Aorta (tissue), 5 donors: ENCODE data around the gene DCAF8. TPM values are rescaled to one million over a fixed set of nuclear protein-coding genes. Genes with fewer than 3 reads are reported as not detected.

Experiments used
- ATAC-seq: fragments of 200-7000 bp; cut with Tn5 transposase; one replicate; pipeline ENCODE4 v1.9.1; 2022; ENCODE audit warnings: moderate library complexity; ENCODE audit not compliant: low FRiP score
- DNase-seq, 2 donors: peaks; one replicate each; pipeline ENCODE4 v3.0.0-alpha.2; 2020
- H3K27ac ChIP-seq, 2 donors: one replicate each; pipeline ENCODE4 v1.5.1; 2013; ENCODE audit warnings: low read length in 2 of 2, mild to moderate bottlenecking in 2 of 2, moderate library complexity in 2 of 2, control low read depth in 1 of 2, inconsistent platforms in 1 of 2, low read depth in 1 of 2
- H3K27me3 ChIP-seq, 2 donors: one replicate each; pipeline ENCODE4 v1.6.1; 2013; ENCODE audit warnings: control low read depth in 1 of 2, low read length in 1 of 2, mild to moderate bottlenecking in 1 of 2, moderate library complexity in 1 of 2; ENCODE audit not compliant: insufficient read depth in 2 of 2, control insufficient read depth in 1 of 2
- H3K36me3 ChIP-seq, 2 donors: one replicate each; pipeline ENCODE4 v1.6.1; 2013; ENCODE audit warnings: control low read depth in 1 of 2, low read length in 1 of 2, mild to moderate bottlenecking in 1 of 2; ENCODE audit not compliant: insufficient read depth in 2 of 2, control insufficient read depth in 1 of 2
- H3K4me1 ChIP-seq, 2 donors: one replicate each; pipeline ENCODE4 v1.6.1; 2013; ENCODE audit warnings: low read length in 2 of 2, control low read depth in 1 of 2, mild to moderate bottlenecking in 1 of 2, moderate library complexity in 1 of 2; ENCODE audit not compliant: insufficient read depth in 2 of 2, control insufficient read depth in 1 of 2
- H3K4me3 ChIP-seq, 2 donors: one replicate each; pipeline ENCODE4 v1.5.1; 2013; ENCODE audit warnings: low read length in 2 of 2, control low read depth in 1 of 2, mild to moderate bottlenecking in 1 of 2
- H3K9me3 ChIP-seq: one replicate; pipeline ENCODE4 v1.6.1; 2013; ENCODE audit warnings: mild to moderate bottlenecking, low read length; ENCODE audit not compliant: control insufficient read depth
- WGBS, 2 donors: extraction: QIAGEN DNeasy Blood & Tissue Kit; methylation state at CpG; one replicate each; pipeline ENCODE4 v1.1.7; 2013; 5-methylcytosine and 5-hydroxymethylcytosine counted together
- intact Hi-C, 2 donors: fragments of 100-400 bp; cut with DNase I; formaldehyde crosslinking; loops; one replicate each; pipeline versions ENCODE4 v1.14.2 to v1.15.0; 2022
- polyA plus RNA-seq, 2 donors: library from polyadenylated mRNA; stranded (reverse); fragments of 200-250 nt; gene quantifications; one replicate each; pipeline ENCODE4 v1.2.3, GENCODE V29; 2013
- total RNA-seq, 2 donors: library from RNA; stranded (reverse); fragmentation: NEBNext Ultra II Directional; extraction: Animal tissue kit (Norgen Biotek cat#: 25700); gene quantifications; one replicate each; pipeline ENCODE4 v1.2.1, GENCODE V29; 2021
- donor health status: healthy with polysubstance abuse.
- donor health status: Bipolar disorder and iron deficiency.
- donor health status: DM: no; HTN: no; CAD: no.
- donor health status: DM: no; HTN: no; CAD: no.
- donor health status: DM: yes; HTN: yes; CAD: no.

DCAF8 gene
- total and polyA plus RNA-seq, 4 donors: 39.2 to 152 (median 131) TPM

GRCh38 chr1:160168609-160169369 is 93.6 kb downstream of the DCAF8 start:
- Histone ChIP-seq H3K27ac (no peak overlapping the region), H3K9me3 (no peaks in the 10 kb centered on the region), H3K27me3 (no peaks in the 10 kb centered on the region), H3K4me1 (no peaks in the 10 kb centered on the region), H3K4me3 (no peak overlapping the region), H3K36me3 (no peaks in the 10 kb centered on the region)
- DNase-seq (no peak), ATAC-seq (no peak)
- WGBS, 2 donors: 88 to 92% methylated on average over 13 of the region's 13 CpGs
- intact Hi-C loops: no loop called here

DNA sequence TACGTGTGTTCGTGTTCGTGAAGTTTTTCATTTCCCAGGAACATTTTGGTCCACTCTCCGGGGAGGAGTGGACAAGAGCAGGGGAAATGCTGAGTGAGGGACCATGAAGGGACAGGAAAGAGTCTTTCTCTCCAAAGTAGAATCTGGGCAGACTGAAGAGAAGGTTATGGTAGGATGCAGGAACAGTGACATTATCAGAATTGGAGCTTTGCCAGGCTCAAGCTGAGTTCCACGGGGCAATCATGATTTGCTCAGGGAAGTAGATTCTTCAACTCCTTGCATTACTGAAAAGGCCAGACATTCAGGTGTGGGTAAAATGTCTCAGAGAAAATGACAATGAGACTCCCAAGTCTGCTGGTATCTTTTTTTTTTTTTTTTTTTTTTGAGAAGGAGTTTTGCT is 94.3 kb downstream of the DCAF8 start:
- intact Hi-C loops: no loop called here
- H3K27ac ChIP-seq: no peak overlapping the region
- H3K4me3 ChIP-seq: no peak overlapping the region
- H3K36me3 ChIP-seq: no peaks in the 10 kb centered on the region
- no peak for DNase-seq
- no peaks in the 10 kb centered on the region for H3K27me3 ChIP-seq
- no peak for ATAC-seq
- H3K4me1 ChIP-seq: no peaks in the 10 kb centered on the region
- H3K9me3 ChIP-seq: no peaks in the 10 kb centered on the region
- WGBS, 2 donors: 74 to 82% methylated on average over 5 of the region's 5 CpGs

DNA sequence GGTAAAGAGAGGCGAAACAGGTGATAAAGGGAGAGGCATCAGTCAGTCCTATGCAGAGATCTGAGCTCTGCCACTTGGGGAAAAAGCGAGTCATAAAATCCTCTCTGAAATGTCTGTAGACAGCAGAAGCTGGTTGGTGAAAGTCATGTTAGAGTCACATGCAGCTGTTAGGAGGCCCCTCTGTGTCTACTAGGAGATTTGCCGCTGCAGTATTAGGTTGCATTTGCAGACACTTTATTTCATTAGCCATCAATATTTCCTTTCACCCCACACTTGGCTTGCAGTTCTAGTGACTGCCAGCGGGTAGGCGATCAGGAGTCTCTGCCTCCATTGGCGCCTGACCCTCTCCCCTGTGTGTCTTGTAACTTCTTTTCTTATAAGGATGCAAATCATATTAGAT is 94.8 kb downstream of the DCAF8 start:
- Histone ChIP-seq H3K27me3 (no peaks in the 10 kb centered on the region), H3K36me3 (no peaks in the 10 kb centered on the region), H3K9me3 (no peaks in the 10 kb centered on the region), H3K4me3 (no peak overlapping the region), H3K4me1 (no peaks in the 10 kb centered on the region), H3K27ac (no peak overlapping the region)
- DNase-seq (no peak), ATAC-seq (no peak)
- 93 to 94% methylated on average over 6 of the region's 6 CpGs for WGBS, 2 donors
- intact Hi-C loops: no loop called here

- ATAC-seq (no peak), DNase-seq (no peak)
- WGBS, 2 donors: 88 to 89% methylated on average over 4 of the region's 4 CpGs
- Histone ChIP-seq H3K27ac (no peak overlapping the region), H3K27me3 (no peaks in the 10 kb centered on the region), H3K4me3 (no peak overlapping the region), H3K36me3 (no peaks in the 10 kb centered on the region), H3K9me3 (no peaks in the 10 kb centered on the region), H3K4me1 (no peaks in the 10 kb centered on the region)
- intact Hi-C loops: no loop called here
These were observed 95.3 kb downstream of the DCAF8 start for GRCh38 chr1:160167056-160167455.

- intact Hi-C loops: no loop called here
- Histone ChIP-seq H3K9me3 (no peaks in the 10 kb centered on the region), H3K27ac (no peak overlapping the region), H3K36me3 (no peaks in the 10 kb centered on the region), H3K4me3 (no peak overlapping the region), H3K4me1 (no peaks in the 10 kb centered on the region), H3K27me3 (no peaks in the 10 kb centered on the region)
- no peak for ATAC-seq
- 83 to 89% methylated on average over 12 of the region's 12 CpGs for WGBS, 2 donors
- no peak for DNase-seq
These were observed 96.0 kb downstream of the DCAF8 start for GRCh38 chr1:160166166-160166868.

Other genes starting within 250 kb of the DCAF8 start
- 1 to 10 TPM; 5.3 to 6.7 TPM for gene PIGM, start 230.6 kb downstream of the DCAF8 start, total RNA-seq
- gene PIGM, start 230.6 kb downstream of the DCAF8 start, polyA plus RNA-seq: 1 to 10 TPM; 1.3 to 3.6 TPM
- gene KCNJ10, start 192.4 kb downstream of the DCAF8 start, total RNA-seq: under 1 TPM; 0.10 to 0.24 TPM
- under 1 TPM in 1 of 2 donors, not detected in 1; 0.63 TPM for gene KCNJ10, start 192.4 kb downstream of the DCAF8 start, polyA plus RNA-seq
- not detected for gene KCNJ9, start 181.0 kb downstream of the DCAF8 start, total RNA-seq
- not detected for gene KCNJ9, start 181.0 kb downstream of the DCAF8 start, polyA plus RNA-seq
- gene IGSF8, start 163.9 kb downstream of the DCAF8 start, total RNA-seq: 10 to 100 TPM; 29.5 to 33.5 TPM
- 10 to 100 TPM; 10.5 to 48.0 TPM for gene IGSF8, start 163.9 kb downstream of the DCAF8 start, polyA plus RNA-seq
- gene ATP1A2, start 146.8 kb downstream of the DCAF8 start, total RNA-seq: 10 to 100 TPM; 24.8 to 27.7 TPM
- 10 to 100 TPM; 15.3 to 26.9 TPM for gene ATP1A2, start 146.8 kb downstream of the DCAF8 start, polyA plus RNA-seq
- gene ATP1A4, start 110.9 kb downstream of the DCAF8 start, total RNA-seq: under 1 TPM in 1 of 2 donors, not detected in 1; 0.19 TPM
- gene ATP1A4, start 110.9 kb downstream of the DCAF8 start, polyA plus RNA-seq: under 1 TPM in 1 of 2 donors, not detected in 1; 0.36 TPM
- gene CASQ1, start 72.0 kb downstream of the DCAF8 start, total RNA-seq: 1 to 10 TPM; 1.6 to 4.4 TPM
- 10 to 100 TPM in 1 of 2 donors, 1 to 10 TPM in 1; 3.5 to 15.2 TPM for gene CASQ1, start 72.0 kb downstream of the DCAF8 start, polyA plus RNA-seq
- 100 to 1,000 TPM; 258 to 313 TPM for gene PEA15, start 57.2 kb downstream of the DCAF8 start, total RNA-seq
- 100 to 1,000 TPM; 296 to 350 TPM for gene PEA15, start 57.2 kb downstream of the DCAF8 start, polyA plus RNA-seq
- gene PEX19, start 22.6 kb upstream of the DCAF8 start, total RNA-seq: 10 to 100 TPM; 44.8 to 55.1 TPM
- 10 to 100 TPM; 32.2 to 32.3 TPM for gene PEX19, start 22.6 kb upstream of the DCAF8 start, polyA plus RNA-seq
- 100 to 1,000 TPM; 174 to 193 TPM for gene COPA, start 80.7 kb upstream of the DCAF8 start, total RNA-seq
- gene COPA, start 80.7 kb upstream of the DCAF8 start, polyA plus RNA-seq: 10 to 100 TPM; 44.5 to 91.6 TPM
- gene NCSTN, start 80.8 kb upstream of the DCAF8 start, total RNA-seq: 10 to 100 TPM; 56.4 to 67.3 TPM
- gene NCSTN, start 80.8 kb upstream of the DCAF8 start, polyA plus RNA-seq: 10 to 100 TPM; 17.0 to 49.7 TPM
- gene NHLH1, start 104.5 kb upstream of the DCAF8 start, total RNA-seq: under 1 TPM; 0.13 to 0.24 TPM
- gene NHLH1, start 104.5 kb upstream of the DCAF8 start, polyA plus RNA-seq: not detected
- 1 to 10 TPM; 1.3 to 4.4 TPM for gene VANGL2, start 138.0 kb upstream of the DCAF8 start, total RNA-seq
- under 1 TPM; 0.26 to 0.50 TPM for gene VANGL2, start 138.0 kb upstream of the DCAF8 start, polyA plus RNA-seq